GM12872 (cell line): ENCODE measurements around the gene RREB1.

ENCODE experiments used
- TF ChIP-seq, protein P1 (sequence below): IDR thresholded peaks from 3 replicates; pipeline ENCODE4 v1.5.1; 2011; ENCODE audit warnings: low read depth, mild to moderate bottlenecking, low read length, moderate library complexity; ENCODE audit not compliant: insufficient read depth

Gene RREB1

DNA sequence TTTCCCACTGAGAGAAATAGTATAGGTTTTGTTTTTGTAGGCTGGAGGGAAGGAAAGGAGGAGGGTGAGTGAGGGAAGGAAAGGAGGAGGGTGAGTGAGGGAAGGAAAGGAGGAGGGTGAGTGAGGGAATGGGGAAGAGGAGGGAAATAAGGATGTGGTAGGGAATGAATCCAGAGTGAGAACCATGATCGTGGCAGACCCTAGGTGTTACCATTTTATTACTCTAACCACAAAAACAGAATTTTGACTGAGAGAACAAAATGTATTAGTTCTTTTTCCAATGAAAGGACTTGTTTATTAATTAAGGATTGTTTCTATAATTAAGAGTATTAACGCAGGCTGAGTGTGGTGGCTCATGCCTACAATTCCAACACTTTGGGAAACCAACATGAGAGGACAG lies 188.8 kb downstream of the RREB1 start:
- TF ChIP-seq, protein P1, sequence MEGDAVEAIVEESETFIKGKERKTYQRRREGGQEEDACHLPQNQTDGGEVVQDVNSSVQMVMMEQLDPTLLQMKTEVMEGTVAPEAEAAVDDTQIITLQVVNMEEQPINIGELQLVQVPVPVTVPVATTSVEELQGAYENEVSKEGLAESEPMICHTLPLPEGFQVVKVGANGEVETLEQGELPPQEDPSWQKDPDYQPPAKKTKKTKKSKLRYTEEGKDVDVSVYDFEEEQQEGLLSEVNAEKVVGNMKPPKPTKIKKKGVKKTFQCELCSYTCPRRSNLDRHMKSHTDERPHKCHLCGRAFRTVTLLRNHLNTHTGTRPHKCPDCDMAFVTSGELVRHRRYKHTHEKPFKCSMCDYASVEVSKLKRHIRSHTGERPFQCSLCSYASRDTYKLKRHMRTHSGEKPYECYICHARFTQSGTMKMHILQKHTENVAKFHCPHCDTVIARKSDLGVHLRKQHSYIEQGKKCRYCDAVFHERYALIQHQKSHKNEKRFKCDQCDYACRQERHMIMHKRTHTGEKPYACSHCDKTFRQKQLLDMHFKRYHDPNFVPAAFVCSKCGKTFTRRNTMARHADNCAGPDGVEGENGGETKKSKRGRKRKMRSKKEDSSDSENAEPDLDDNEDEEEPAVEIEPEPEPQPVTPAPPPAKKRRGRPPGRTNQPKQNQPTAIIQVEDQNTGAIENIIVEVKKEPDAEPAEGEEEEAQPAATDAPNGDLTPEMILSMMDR, result no peak

DNA sequence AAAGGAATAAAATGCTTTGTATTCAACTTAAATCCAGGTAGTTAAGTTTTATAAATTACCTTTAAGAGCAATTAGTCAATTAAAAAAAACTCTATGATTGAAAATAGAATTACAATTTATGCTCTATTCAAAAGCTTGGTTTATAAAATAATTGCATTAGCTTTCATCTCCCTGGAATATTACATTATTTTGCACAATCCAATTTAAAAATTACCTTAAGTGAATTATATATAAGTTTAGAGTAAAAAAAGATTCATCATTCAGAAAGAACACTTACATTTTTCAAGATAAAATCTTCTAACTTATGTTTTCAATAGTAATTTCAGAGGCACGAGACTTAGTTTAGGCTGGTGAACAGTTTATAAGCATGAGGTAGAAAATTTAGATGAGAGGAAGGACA lies 190.4 kb downstream of the RREB1 start:
- TF ChIP-seq, protein P1, result no peak

DNA sequence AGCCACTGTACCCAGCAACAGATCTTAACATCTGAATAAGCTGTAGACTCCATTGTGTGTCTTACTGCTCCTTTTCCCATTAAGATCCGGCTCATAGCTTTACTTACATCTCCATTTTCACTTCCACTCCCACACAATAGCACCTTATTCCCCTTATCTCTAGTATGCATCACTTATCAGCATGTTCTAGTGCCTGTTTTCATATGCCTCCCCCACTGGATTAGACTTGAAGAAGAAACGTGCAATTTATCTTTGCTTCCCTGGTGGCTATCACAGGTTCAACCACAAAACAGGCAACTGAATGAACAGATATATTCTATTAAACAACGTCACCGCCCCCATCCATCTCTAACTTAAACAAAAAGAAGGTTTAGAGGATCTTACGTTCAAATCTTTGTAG lies 193.2 kb downstream of the RREB1 start:
- TF ChIP-seq, protein P1, result no peak
